ENCODE measurements around the gene TCEA3. TPM values are rescaled to one million over a fixed set of nuclear protein-coding genes. Genes with fewer than 3 reads are reported as not detected.

TCEA3 gene
- total RNA-seq, 2 experiments from 2014 or later = 7.0 to 8.3 TPM

- no peak for DNase-seq
- no peak overlapping the region for H3K27ac Mint-ChIP-seq
- TF ChIP-seq, protein P1, sequence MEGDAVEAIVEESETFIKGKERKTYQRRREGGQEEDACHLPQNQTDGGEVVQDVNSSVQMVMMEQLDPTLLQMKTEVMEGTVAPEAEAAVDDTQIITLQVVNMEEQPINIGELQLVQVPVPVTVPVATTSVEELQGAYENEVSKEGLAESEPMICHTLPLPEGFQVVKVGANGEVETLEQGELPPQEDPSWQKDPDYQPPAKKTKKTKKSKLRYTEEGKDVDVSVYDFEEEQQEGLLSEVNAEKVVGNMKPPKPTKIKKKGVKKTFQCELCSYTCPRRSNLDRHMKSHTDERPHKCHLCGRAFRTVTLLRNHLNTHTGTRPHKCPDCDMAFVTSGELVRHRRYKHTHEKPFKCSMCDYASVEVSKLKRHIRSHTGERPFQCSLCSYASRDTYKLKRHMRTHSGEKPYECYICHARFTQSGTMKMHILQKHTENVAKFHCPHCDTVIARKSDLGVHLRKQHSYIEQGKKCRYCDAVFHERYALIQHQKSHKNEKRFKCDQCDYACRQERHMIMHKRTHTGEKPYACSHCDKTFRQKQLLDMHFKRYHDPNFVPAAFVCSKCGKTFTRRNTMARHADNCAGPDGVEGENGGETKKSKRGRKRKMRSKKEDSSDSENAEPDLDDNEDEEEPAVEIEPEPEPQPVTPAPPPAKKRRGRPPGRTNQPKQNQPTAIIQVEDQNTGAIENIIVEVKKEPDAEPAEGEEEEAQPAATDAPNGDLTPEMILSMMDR (IDR thresholded peaks at IDR 0.05) = no peak
- ChIA-PET CTCF (interaction anchor here (1.1 kb wide), 1 partner anchor 266 kb away, joined by 3 read pairs; no protein-coding TSS in a partner anchor), POLR2A (no interaction called here)
- ATAC-seq = no peak
- intact Hi-C loops (cut with micrococcal nuclease) = no loop called here
- H3K4me1 Mint-ChIP-seq (ENCODE audit: low read depth) = peaks cover 4% of the 10 kb centered on the region
- no peaks in the 10 kb centered on the region for H3K36me3 Mint-ChIP-seq (ENCODE audit: low read depth)
- no peaks in the 10 kb centered on the region for H3K9me3 Mint-ChIP-seq
- no peaks in the 10 kb centered on the region for H3K27me3 Mint-ChIP-seq
- no peak overlapping the region for H3K4me3 Mint-ChIP-seq
Measured at GRCh38 chr1:23392125-23392855, 32.3 kb downstream of the TCEA3 start.

DNA sequence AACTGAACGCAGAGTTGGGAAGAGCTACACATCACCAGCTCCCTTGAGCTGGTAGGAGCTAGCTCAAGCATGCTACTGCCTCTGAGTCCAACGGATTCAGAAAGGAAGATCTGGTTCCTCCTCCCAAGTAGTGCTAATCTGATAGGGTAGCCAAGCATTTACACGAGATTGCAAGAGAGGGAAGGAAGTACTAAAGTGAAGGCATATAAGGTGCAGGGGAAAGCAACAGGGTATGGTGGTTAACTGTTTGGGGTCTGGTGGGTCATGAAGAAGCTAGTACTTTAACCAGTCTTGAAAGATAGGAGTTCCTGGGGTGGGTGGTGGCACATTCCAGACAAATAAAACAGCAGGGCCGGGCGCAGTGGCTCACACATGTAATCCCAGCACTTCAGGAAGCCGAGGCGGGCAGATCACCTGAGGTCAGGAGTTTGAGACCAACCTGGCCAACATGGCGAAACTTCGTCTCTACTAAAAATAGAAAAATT, 34.7 kb downstream of the TCEA3 start:
- Mint-ChIP-seq H3K27ac (no peak overlapping the region), H3K4me3 (no peak overlapping the region), H3K27me3 (no peaks in the 10 kb centered on the region), H3K4me1 (ENCODE audit: low read depth) (no peaks in the 10 kb centered on the region), H3K36me3 (ENCODE audit: low read depth) (no peaks in the 10 kb centered on the region), H3K9me3 (no peaks in the 10 kb centered on the region)
- ChIA-PET POLR2A (no interaction called here), CTCF (interaction anchor here (0.6 to 1.8 kb wide), 3 partner anchors 13 to 173 kb away, joined by 3 to 7 read pairs (median 3); partner anchors contain the start of gene HTR1D)
- intact Hi-C loops (cut with micrococcal nuclease) = no loop called here
- ATAC-seq (no peak), DNase-seq (no peak)
- TF ChIP-seq, protein P1 (IDR thresholded peaks at IDR 0.05) = no peak

DNA sequence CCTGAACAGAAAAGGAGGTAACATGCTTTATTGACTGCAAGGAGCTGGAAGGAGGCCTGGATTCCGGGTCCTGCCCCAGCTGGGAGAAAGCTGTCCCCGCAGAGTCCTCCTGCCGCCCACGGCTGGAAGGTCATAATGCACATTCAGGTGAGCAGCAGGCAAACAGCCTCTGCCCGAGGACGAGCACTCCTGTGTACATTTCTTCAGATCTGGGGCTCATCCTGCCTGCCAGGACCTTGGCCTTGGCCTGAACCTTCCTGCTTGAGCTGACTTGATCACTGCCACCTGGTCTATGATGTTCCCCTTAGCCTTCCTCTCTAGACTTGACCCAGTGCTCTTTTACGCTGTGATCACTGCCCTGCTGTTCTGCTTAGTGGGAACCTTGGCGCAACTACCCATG, 37.1 kb downstream of the TCEA3 start:
- intact Hi-C loops (cut with micrococcal nuclease) = no loop called here
- Mint-ChIP-seq H3K27ac (no peak overlapping the region), H3K9me3 (no peaks in the 10 kb centered on the region), H3K27me3 (no peaks in the 10 kb centered on the region), H3K36me3 (ENCODE audit: low read depth) (peaks cover 1% of the 10 kb centered on the region), H3K4me1 (ENCODE audit: low read depth) (no peaks in the 10 kb centered on the region), H3K4me3 (no peak overlapping the region)
- ATAC-seq (no peak), DNase-seq (no peak)
- CTCF ChIA-PET = interaction anchor here (0.6 to 2.2 kb wide), 2 partner anchors 15 to 109 kb away, joined by 3 to 9 read pairs; no protein-coding TSS in a partner anchor
- POLR2A ChIA-PET = no interaction called here
- TF ChIP-seq, protein P1 (IDR thresholded peaks at IDR 0.05) = no peak

GRCh38 chr1:23385119-23385621, 39.4 kb downstream of the TCEA3 start:
- Mint-ChIP-seq H3K9me3 (no peaks in the 10 kb centered on the region), H3K27ac (no peak overlapping the region), H3K36me3 (ENCODE audit: low read depth) (peaks cover 2% of the 10 kb centered on the region), H3K4me3 (no peak overlapping the region), H3K27me3 (no peaks in the 10 kb centered on the region), H3K4me1 (ENCODE audit: low read depth) (no peaks in the 10 kb centered on the region)
- intact Hi-C loops (cut with micrococcal nuclease) = no loop called here
- TF ChIP-seq, protein P1 (IDR thresholded peaks at IDR 0.05) = no peak
- CTCF ChIA-PET = no interaction called here
- DNase-seq (no peak), ATAC-seq (no peak)
- POLR2A ChIA-PET = no interaction called here

- intact Hi-C loops (cut with micrococcal nuclease) = no loop called here
- Mint-ChIP-seq H3K36me3 (ENCODE audit: low read depth) (peaks cover 2% of the 10 kb centered on the region), H3K4me1 (ENCODE audit: low read depth) (no peaks in the 10 kb centered on the region), H3K9me3 (no peaks in the 10 kb centered on the region), H3K4me3 (no peak overlapping the region), H3K27me3 (no peaks in the 10 kb centered on the region), H3K27ac (no peak overlapping the region)
- ATAC-seq (no peak), DNase-seq (no peak)
- CTCF ChIA-PET = no interaction called here
- TF ChIP-seq, protein P1 (IDR thresholded peaks at IDR 0.05) = no peak
- POLR2A ChIA-PET = no interaction called here
Measured at GRCh38 chr1:23384312-23385058, 40.1 kb downstream of the TCEA3 start.
